GM18867 (cell line): Measurements from ENCODE around the gene IL18R1.

Experiments
- ATAC-seq: cut with Tn5 transposase; IDR thresholded peaks from one replicate; pipeline ENCODE4 v1.9.1; 2021; ENCODE audit warnings: mild to moderate bottlenecking, moderate library complexity; ENCODE audit not compliant: unreplicated experiment

The IL18R1 gene

DNA sequence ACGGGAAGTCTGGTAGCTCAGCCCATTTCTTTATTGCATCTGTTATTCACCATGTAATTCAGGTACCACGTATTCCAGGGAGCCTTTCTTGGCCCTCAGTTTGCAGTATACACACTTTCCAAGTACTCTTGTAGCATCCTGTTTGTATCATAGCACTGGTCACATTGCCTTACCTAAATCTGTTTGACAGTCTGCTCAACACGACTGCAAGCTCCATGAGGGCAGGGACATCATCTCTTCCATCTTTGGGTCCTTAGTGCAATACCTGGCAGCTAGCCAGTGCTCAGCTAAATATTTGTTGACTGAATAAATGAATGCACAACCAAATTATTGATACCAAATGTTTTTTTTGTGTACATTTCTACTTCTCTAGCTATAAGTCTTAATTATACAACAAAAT is 11.2 kb upstream of the IL18R1 start:
- no peak for ATAC-seq

DNA sequence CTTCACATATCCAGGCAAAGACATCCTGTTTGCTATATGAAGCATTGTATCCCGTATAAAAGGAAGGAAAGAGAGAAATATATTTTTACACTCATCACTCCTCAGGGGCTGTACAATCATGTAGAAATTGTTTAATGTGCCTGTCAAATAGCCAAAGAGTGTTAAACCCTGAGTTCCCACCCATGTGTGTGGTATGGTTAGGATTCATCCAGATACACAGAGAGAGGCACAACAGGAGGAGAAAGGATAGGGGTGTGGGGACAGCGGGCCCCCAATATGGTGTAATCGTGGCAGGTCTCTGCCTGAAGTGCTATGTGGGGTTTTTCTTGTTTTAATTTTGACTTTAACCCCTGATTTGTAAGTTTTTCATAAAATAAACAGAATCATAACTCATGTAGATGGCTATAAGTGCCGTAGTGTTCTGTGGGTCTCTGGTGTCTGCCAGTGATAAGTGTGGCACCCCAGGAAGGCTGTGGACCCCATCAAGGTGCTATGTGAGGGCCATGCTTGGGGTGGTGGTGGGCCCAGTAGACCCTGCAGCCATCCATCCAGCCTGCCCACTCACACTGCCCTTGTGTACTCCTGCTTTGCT is 10.2 kb upstream of the IL18R1 start:
- no peak for ATAC-seq

DNA sequence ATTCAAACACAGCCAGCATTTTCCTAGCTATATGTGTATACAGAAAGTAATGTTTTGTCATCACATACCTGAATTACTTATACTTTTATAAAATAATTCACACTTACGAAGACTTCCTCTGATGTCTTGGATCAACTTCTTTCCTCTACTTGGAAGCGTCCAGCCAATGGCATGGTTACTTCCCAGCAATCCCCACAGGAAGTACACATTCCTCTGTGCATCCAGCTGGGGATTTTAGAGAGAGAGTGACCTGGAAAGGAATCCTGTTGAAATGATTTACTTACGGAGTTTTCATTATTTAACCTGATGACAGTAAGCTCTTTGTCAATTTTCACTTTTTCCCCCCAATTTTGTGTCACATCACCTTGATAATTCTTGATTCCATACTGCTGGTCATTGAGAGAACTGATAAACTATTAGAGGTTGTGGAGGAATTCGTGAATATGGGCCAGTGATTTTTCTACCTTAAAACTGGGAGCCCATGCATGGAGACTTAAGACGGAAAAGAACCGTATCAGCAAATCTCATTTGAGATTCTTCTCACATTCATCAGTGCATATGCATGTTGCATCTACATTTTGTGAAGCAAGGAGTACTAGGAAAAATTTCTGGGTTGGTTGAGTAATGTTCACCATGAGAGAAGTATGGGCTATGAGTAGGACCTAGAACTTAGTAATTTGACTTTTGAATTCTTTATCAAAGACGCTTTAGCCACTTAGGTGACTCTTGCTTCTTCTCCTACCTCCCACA is 9.0 kb upstream of the IL18R1 start:
- ATAC-seq: no peak

DNA sequence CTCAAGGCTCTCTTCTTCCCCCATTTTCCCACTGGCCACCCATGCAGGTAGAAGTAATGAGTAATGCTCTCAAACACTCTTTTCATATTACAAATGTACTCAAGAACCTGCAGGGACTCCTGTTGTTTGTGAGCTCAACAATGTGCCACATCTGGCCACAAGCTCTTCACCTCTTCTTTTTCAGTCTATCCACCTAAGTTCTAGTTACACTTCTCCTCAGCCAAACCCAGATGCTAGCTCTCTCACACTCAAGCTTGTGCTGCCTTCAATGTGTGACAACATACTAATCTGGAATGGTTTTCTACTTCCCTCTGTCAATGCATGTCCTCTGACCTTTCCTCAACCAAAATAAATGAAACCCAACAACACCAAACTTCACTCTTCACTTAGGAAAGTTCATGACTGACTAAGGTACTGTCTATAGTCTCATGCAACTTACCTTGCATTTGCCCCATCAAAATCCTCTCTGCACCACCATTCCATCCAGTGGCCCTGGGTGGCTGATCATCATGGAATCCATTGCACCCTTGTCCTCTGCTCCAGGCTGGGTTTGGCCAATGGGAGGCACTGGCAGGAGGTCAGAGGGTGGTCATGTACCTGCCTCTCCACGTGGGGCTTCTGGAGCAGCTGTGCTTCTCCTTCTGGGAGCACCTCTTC is 5.3 kb upstream of the IL18R1 start:
- ATAC-seq: no peak

GRCh38 chr2:102356381-102356712 is 751 bp downstream of the IL18R1 start:
- ATAC-seq: peak; percentile 9

GRCh38 chr2:102356741-102357140 is 1.1 kb downstream of the IL18R1 start:
- no peak for ATAC-seq

GRCh38 chr2:102357937-102358336 is 2.3 kb downstream of the IL18R1 start:
- no peak for ATAC-seq

DNA sequence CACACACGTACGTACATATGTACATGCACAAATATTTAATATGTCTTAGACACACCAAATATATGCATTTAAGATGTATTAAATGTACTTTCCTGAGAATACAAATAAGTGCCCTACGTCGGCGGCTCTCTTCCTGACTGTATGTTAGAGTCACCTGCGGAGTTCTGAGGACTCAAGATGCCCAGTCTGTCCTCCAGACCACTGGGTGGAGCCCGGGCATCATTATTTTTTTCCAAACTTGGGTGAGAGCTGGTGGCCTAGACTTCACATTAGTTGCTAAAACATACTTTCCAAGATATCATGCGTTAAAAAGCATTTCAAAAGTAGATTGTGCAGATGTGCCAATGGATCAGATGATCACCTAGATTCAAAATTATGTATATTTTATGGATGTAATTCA is 2.9 kb downstream of the IL18R1 start:
- ATAC-seq: no peak

DNA sequence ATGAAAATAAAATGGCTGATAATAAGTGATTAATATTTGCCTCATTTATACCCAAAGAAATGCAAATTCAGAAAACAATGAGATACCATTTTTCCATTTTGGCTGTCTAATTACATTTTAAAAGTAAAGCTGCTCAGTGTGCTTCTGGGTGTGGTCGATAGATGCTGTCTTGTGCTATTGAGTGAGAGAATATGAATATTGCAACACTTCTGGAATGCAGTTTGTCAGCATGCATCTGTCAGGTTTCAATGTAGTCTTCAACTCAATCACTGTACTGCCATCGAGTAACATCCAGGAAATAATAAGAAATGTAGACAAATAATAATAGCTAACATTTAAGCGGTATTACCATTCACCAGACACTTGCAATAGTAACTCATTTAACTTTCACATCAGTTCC is 3.9 kb downstream of the IL18R1 start:
- ATAC-seq: no peak

DNA sequence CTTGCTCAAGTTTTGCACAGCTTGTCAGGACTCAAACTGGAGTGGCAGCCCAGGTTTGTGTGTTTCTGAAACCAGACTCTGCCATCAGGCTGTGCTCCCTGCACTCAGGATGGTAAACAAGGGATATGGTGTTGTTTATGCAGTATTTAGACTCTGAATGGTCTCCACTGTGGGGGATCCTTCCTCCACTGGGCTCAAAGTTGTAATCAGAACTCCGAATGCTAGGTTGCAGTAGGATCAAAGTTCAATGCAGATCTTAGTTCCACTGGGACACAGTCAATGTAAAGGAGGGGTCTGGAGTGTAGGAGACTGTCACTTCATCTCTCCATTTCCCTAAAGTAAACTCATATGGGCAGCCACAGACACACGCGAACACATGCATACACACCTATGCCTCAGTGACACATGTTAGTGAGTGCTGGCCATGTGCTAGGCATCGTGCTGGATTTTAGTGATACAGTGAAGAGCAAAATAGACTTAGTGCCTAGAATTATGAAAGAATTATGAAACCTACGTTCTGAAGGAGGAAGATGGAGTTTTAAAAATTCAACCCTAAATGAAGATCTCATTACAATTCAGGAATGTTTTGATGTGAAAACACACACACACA is 6.1 kb downstream of the IL18R1 start:
- ATAC-seq: no peak

- ATAC-seq: no peak
These were observed 10.2 kb downstream of the IL18R1 start for GRCh38 chr2:102365763-102366162.

DNA sequence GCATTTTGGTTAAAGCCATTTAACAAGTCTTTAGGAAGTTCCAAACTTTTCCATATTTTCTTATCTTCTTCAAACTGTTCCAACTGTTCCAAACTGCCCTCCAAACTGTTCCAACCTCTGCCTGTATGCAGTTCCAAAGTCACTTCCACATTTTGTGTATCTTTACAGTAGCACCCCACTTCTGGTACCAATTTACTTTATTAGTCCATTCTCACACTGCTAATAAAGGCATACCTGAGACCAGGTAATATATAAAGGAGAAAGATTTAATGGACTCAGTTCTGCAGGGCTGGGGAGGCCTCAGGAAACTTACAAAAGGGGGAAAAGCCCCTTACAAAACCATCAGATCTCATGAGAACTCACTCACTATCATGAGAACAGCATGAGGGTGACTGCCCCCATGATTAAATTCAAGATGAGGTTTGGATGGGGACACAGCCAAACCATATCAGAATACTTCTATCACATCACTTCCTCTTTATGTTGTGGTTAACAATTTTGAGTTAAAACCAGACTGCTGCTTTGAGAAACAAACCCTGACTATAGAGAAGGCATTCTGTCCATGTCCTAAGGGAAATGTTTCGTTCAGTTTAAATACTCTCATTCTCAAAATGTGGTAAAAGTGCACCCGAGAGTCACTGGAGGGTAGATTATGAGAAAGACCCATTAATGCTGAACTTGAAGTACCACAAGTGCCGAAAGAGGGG is 11.0 kb downstream of the IL18R1 start:
- ATAC-seq: peak; percentile 58

GRCh38 chr2:102367331-102367971 is 11.9 kb downstream of the IL18R1 start:
- ATAC-seq: peak; percentile 68

GRCh38 chr2:102368461-102369109 is 13.0 kb downstream of the IL18R1 start:
- no peak for ATAC-seq

DNA sequence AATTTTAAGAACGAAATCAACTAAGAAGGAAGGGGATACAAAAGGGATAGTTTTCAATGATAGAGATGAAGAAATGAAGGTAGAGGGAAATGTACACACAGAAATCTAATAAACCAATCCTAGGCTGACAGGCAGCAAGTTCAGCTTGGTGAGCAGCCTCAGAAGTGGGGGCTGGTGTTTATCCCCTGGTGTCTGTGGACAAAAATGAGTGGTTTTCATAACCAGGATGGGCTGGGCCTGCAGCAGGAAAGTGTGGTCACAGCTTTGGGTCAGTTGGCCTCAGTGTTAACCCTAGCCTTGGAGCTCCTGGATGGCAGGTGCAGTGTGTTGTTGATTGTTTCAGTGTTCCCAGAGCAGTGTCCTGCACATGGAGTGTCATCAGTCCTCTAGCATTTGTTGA is 14.3 kb downstream of the IL18R1 start:
- no peak for ATAC-seq

- ATAC-seq: no peak
These were observed 20.5 kb downstream of the IL18R1 start for GRCh38 chr2:102376052-102376591.

DNA sequence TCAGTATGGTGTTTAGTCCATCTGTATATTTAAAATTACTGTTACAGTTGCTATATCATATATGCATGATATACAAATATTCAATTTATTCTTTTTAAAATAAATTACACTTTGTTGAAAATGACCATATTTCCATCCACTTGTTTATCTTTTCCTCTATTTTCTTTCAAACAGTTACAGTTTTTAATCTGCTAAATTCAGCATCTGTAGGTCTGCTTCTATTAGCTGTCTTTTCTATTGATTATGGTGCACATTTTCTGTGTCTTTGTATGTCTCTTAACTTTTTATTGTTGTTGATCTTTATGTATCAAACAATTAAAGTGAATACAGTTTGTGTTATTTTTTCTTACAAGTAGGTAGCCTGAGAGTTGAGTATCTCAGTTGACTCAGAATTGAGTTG is 28.1 kb downstream of the IL18R1 start:
- no peak for ATAC-seq

DNA sequence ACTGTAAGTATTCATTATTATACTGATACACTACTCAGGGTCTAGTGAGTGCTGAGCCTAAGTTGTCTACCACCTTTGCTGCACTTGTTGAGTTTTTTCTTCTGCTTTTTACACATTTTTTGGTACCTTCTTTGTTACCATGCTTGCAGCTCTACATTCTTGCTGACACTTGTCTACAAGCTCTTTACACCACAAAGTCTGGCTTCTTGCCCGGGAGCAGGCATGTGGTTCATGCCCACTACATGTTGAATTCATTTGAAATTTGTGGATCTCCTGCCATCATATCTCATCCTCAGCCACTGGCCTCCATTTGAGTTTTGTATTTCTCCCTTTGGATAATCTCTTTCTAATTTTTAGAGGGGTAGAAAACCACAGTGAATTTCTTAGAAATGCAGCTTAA is 29.9 kb downstream of the IL18R1 start:
- ATAC-seq: no peak

- no peak for ATAC-seq
These were observed 30.4 kb downstream of the IL18R1 start for GRCh38 chr2:102386004-102386403.

DNA sequence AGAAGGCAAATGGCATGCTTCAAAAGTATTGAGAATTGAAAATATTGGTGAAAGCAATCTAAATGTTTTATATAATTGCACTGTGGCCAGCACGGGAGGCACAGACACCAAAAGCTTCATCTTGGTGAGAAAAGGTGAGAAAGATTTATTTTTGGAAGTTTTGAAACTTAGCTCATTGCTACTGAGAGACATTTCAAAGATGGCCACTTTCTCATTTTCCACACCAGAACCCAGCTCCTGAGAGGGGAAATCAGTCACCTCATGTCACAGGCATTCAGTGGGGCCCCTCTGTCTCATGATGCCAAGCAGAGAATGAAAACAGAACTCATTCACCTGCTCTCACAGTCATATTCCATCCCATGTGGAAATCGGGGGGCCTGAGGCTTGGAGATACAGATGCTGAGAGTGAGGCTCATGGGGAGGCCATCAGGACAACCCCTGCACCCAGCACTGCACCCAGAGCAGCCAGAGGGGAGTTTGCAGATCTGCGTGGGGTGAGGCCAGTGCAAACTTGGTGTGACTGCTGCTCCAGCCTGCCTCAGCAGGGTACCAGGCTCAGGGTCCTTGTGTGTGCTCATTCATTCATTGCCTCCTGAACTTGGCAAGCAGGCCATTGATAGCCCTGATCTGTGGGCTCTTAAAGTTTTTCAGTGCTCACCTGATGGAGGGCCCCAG is 31.4 kb downstream of the IL18R1 start:
- no peak for ATAC-seq
